ENCODE measurements around the gene LPGAT1.

The LPGAT1 gene

DNA sequence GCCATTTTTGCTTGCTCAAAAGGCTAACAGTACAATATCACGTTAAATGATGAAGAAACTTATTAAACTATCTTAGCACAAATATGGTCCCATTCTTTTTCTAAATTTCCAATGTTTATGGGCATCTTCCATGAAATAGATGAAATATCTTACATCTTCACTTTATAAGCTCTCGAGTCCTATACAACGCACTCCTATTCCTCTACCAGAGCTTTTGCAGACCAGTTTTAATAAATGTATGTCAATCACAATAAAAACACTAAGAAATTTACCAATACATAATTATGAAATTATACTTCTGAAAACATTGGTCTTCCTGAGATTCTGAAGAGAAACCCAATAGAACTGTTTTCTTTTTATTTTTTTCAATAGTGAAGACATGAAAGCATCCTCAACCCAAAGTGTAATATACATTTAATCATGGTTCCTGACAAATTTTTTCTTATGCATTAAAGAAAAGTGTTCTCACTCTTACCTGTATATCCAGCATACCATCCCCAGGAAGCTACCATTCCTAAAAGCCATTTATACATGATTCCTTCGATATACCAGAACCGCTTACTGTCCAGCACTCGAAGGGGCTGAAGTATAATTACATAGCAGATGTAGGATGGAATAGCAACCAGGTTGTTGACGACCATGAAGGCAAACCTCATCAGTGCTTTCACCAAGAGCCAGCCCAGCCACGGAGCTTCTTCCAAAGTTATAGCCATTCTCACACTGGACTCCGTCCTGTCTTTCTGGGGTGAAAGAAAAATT, 1.8 kb downstream of the LPGAT1 start:
- peak; percentile 60 for FAIRE-seq

- no peak for FAIRE-seq
These were observed 3.5 kb downstream of the LPGAT1 start for GRCh38 chr1:211827051-211827450.

DNA sequence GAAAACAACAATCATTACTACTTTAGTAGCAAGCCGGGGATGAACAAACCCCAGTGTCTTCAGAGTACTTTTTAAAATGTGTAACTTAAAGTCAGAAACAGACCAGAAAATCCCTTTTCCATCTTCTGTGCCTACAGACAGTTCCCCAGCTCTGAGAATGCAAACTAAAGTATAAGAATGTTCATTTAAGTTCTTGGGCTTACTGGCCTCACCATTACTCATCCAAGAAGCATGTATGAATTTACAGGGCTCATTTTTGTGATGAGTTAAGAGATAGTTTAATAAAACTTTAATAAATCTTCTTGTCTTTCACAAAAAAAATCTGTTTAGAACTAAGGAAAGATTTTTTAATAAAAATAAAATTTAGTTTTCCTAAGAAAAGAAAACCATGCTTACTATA, 4.6 kb downstream of the LPGAT1 start:
- FAIRE-seq: peak; percentile 68

DNA sequence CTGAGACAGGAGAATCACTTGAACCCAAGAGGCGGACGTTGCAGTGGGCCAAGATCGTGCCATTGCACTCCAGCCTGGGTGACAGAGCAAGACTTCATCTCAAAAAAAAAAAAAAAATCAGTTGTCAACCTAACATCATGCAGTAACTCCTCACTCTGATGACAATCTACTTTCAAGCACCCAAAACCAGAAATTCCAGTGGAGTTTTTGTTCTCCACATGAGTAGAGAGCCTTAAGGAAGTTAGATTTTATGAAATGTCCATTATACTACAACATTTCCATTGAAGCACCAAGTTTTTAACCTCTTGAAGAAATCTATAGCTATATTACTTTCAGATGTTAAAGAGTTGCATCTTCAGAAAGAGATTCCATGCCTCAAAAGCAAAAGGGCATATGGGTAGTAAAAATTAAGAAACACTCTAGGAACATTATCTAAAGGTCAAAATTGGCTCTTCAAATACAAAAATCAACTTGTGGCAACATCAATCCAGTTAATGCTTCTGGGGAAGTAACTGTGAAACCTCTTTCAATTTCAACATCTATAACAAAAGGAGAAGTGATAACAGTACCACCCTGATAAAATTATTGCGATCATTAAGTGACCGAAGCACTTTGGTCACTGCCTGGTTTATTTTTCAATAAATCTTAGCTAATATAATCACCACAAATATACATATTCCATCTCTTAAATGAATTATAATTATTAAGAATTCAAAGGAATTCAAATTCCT, 7.7 kb downstream of the LPGAT1 start:
- FAIRE-seq: no peak

DNA sequence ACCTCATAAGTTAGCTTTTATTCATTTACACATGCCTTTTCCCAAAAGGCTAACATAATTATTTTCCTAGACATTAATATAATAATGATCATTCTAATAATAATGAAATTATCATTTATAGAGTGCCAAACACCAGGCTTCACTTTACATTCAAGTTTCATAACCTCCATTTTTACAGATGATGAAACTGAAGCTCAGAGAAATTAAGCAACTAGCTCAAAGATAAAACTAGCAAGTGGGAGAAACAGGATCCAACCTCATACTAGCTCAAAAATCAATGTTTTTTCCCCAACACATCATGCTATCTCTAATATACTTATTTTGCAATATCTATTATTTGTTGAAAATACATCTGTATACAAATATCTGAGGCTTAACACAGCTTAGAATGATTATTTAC, 14.0 kb downstream of the LPGAT1 start:
- FAIRE-seq: peak; percentile 58

GRCh38 chr1:211814313-211814712, 16.2 kb downstream of the LPGAT1 start:
- no peak for FAIRE-seq

DNA sequence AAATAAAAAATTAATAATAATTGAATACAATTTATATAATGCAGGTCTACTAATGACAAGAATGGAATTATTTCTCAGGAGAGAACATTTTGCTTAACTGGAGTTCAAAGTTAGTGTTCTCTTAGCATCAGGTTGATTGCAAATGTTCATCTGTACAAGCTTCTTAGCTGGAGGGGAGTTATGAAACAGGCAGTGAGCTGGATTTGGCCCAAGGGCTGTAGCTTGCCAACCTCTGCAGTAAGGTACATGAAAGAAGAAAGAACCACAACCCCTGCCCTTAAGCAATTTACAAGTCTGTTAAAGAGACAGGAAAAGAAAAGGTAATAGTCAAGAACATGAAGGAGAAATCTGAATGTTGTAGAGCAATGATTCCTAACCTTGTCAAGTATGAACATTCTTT, 17.0 kb downstream of the LPGAT1 start:
- FAIRE-seq: no peak

GRCh38 chr1:211812584-211812983, 18.0 kb downstream of the LPGAT1 start:
- no peak for FAIRE-seq

GRCh38 chr1:211811848-211812247, 18.7 kb downstream of the LPGAT1 start:
- FAIRE-seq: no peak

- FAIRE-seq: no peak
These were observed 19.4 kb downstream of the LPGAT1 start for GRCh38 chr1:211811126-211811525.

- no peak for FAIRE-seq
These were observed 22.1 kb downstream of the LPGAT1 start for GRCh38 chr1:211808475-211808874.

DNA sequence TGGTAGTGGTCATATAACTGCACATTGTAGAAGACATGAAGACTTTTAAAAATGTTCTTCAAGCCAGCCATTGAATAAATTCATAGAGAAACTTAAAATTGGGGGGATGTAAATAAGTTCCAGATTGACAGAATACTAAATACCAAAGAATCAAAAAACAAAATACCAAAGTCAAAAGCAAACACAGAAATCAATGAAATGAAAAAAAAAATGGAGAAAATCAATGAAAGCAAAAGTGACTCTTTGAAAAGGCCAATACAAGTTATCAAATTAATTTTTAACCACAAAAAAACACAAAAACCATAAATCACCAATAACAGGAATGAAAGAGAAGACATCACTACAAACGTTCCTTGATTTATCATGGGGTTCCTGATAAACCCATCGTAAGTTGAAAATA, 25.6 kb downstream of the LPGAT1 start:
- no peak for FAIRE-seq

GRCh38 chr1:211800925-211801607, 29.5 kb downstream of the LPGAT1 start:
- FAIRE-seq: no peak

DNA sequence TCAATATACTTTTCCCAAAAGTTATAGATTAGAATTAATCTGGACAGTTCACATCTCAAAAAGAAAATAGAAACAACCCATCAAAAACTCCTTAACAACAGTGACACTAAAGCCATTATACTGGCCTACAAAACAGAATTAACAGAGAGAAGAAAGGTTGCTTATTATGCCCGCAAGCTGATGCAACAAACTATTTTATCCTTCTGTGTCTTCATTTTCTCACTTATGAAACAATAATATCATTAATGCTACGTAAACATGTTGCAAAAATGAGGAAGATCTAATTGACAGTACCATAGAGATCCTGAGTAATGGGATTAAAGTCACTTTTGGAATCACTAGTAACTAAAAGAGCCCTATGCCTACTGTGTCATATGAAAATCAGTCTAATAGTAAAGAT, 32.6 kb downstream of the LPGAT1 start:
- FAIRE-seq: no peak

- no peak for FAIRE-seq
These were observed 38.6 kb downstream of the LPGAT1 start for GRCh38 chr1:211791979-211792378.

DNA sequence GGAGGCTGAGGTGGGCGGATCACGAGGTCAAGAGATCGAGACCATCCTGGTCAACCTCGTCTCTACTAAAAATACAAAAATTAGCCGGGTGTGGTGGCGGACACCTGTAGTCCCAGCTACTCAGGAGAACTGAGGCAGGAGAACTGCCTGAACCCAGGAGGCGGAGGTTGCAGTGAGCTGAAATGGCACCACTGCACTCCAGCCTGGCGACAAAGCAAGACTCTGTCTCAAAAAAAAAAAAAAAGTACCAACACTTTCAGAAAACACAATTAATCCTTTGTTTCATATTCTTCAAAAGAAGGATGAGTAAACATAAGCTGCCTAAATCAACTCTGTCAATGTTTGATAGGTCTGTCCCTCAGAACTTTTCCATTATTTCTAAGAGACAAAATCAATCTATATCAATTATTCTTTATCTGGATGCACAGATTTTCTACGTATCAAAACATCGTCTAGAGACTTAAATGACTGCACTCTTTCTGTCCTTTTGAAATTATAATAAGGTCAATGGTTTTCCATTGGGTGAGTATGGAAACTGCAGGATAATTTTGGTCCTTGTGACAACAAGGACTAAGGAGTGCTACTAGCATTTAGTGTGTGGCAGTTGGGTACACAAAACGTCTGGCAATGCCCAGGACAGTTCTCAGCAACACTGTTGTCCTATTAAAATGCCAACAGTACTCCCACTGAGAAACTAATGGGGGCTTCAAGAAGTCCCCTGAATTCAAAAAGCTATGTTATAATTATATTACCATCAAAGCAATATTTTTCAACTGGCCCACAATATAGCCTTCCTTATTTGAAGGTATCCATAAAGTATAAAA, 40.7 kb downstream of the LPGAT1 start:
- FAIRE-seq: peak; percentile 31

DNA sequence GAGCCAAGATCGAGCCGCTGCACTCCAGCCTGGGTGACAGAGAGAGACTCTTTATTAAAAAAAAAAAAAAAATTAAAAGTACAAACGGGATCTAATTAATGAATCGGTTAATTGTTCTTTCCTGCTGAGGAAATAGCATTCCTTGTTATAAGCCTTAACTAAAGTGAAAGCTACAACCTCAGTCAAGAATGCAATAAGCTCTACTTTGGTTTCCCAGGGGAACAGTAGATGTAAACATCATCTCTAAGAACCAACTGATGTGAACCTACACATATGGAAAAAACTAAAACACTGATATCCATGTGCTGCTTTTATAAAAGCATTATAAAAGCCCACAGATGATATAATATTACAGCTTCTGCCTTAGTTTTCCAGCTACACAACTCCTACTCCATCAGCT, 41.9 kb downstream of the LPGAT1 start:
- FAIRE-seq: no peak

DNA sequence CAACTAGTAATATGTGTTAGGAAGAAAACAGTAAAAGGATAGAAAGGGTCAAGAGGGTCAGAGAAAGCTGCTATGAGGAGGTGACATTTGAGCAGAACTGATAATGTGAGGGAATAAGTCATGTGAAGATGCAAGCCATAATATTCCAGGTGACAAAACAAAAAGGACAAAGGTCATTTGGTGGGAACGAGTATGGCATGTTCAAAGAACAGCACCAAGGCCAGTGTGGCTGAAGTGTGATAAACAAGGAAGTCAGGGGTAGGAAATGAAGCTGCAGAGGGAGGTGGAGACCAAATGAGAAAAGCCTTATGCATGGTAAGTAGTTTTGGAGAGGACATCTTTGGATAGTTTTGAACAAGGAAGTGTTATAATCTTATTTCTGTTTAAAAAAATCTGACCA, 46.7 kb downstream of the LPGAT1 start:
- FAIRE-seq: no peak

GRCh38 chr1:211783266-211783665, 47.3 kb downstream of the LPGAT1 start:
- no peak for FAIRE-seq

GRCh38 chr1:211781260-211781659, 49.3 kb downstream of the LPGAT1 start:
- no peak for FAIRE-seq

DNA sequence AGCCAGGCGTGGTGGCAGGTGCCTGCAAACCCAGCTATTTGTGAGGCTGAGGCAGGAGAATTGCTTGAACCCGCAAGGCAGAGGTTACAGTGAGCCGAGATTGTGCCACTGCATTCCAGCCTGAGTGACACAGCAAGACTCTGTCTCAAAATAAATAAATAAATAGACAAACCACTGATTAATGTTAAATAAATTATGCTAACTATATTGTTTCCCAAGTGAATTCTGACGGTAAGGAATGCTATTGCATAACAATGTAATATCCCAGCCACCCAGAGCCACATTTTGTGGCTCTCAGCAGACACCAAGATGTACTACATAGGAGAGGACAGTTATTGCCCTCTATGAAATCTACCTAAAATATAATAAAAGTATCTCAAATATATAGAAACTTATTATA, 55.4 kb downstream of the LPGAT1 start:
- no peak for FAIRE-seq

GRCh38 chr1:211764701-211765100, 65.9 kb downstream of the LPGAT1 start:
- no peak for FAIRE-seq

- no peak for FAIRE-seq
These were observed 68.4 kb downstream of the LPGAT1 start for GRCh38 chr1:211762206-211762605.

Measured in TTC549 (cell line).